Colonic mucosa (tissue), 4 donors: ENCODE results near the gene MAP2K5. TPM values are rescaled to one million over a fixed set of nuclear protein-coding genes. Genes with fewer than 3 reads are reported as not detected.

Experiments
- DNase-seq: peaks from one replicate; pipeline ENCODE4 v3.0.0-alpha.2; 2020
- H3K27ac ChIP-seq: fragments of 200-600 bp; one replicate; pipeline ENCODE4 v1.8.0; 2021
- H3K27me3 ChIP-seq: fragments of 200-600 bp; one replicate; pipeline ENCODE4 v1.8.0; 2021
- H3K36me3 ChIP-seq: fragments of 200-600 bp; one replicate; pipeline ENCODE4 v1.8.0; 2021
- H3K4me1 ChIP-seq: fragments of 200-600 bp; one replicate; pipeline ENCODE4 v1.8.0; 2021; ENCODE audit warnings: mild to moderate bottlenecking
- H3K4me3 ChIP-seq: fragments of 200-600 bp; one replicate; pipeline ENCODE4 v1.8.0; 2021
- H3K9ac ChIP-seq, 2 donors: one replicate each; pipeline ENCODE4 v1.7.0; 2013; ENCODE audit warnings: control low read depth in 2 of 2, low read depth in 2 of 2, low read length in 2 of 2
- H3K9me3 ChIP-seq: fragments of 200-600 bp; one replicate; pipeline ENCODE4 v1.8.0; 2021
- CTCF ChIP-seq: fragments of 200-600 bp; IDR thresholded peaks from one replicate; pipeline ENCODE4 v1.8.0; 2022; ENCODE audit warnings: antibody characterized with exemption, mild to moderate bottlenecking
- intact Hi-C: fragments of 100-400 bp; cut with DNase I; formaldehyde crosslinking; loops from one replicate; pipeline ENCODE4 v1.14.1; 2022
- total RNA-seq, 2 donors: library from RNA; stranded (reverse); fragmentation: NEBNext Ultra II Directional in 1 of 2; extraction: Animal tissue kit (Norgen Biotek cat#: 25700) in 1 of 2; gene quantifications; one replicate each; pipeline ENCODE4 v1.2.1, GENCODE V29; 2021
- donor health status: healthy.
- donor health status: DM: no; HTN: no; CAD: no.
- donor health status: DM: no; HTN: no; CAD: no.

MAP2K5 gene
- total RNA-seq, 2 donors from 2014 or later, result 19.1 to 20.2 TPM

- no peak for TF ChIP-seq CTCF
- Histone ChIP-seq H3K9ac (peak overlapping the region; percentile 47 to 94), H3K27me3 (peaks cover 18% of the 10 kb centered on the region), H3K4me1 (peaks cover 16% of the 10 kb centered on the region), H3K36me3 (no peaks in the 10 kb centered on the region), H3K27ac (peak overlapping the region; percentile 83), H3K4me3 (peak overlapping the region; percentile 62), H3K9me3 (no peaks in the 10 kb centered on the region)
- peak; percentile 47 for DNase-seq
- intact Hi-C loops, result loop anchor here (10.0 kb wide), 1 partner anchor 295 kb away; the partner anchor contains the start of gene MAP2K5
These were observed 297.0 kb downstream of the MAP2K5 start for GRCh38 chr15:67839499-67839928.

DNA sequence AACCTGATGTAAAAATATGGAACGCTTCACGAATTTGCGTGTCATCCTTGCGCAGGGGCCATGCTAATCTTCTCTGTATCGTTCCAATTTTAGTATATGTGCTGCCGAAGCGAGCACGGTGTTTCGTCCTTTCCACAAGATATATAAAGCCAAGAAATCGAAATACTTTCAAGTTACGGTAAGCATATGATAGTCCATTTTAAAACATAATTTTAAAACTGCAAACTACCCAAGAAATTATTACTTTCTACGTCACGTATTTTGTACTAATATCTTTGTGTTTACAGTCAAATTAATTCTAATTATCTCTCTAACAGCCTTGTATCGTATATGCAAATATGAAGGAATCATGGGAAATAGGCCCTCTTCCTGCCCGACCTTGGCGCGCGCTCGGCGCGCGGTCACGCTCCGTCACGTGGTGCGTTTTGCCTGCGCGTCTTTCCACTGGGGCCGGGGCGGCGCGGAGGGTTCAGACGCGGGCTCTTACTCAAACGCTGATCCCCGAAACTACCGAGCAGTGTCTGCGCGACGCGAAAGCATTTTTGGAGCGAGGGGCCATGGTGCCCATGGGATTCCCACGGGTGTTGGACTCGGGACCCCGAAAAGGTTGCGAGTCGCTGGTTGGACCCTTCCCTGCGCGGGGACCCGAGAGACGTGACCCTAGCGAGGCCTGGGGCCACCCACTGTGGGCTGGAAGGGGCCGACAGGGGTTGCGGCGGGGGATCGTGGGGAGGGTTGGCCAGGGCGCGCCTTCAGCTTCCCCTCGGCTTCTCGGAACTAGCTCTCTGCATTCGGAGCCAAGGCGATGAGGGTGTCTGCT lies 297.6 kb downstream of the MAP2K5 start, which contains the start of gene RNU6-1:
Gene RNU6-1 (minus strand): TSS at position 117 of the 820 bp plus-strand sequence.
- peak within 1 kb of the TSS; percentile 94 to 97 for H3K9ac ChIP-seq
- intact Hi-C loops, result loop anchor here (10.0 kb wide), 1 partner anchor 295 kb away; the partner anchor contains the start of gene MAP2K5

GRCh38 chr15:67840749-67841512 lies 298.4 kb downstream of the MAP2K5 start:
- Histone ChIP-seq H3K27me3 (peaks cover 4% of the 10 kb centered on the region), H3K36me3 (no peaks in the 10 kb centered on the region), H3K9me3 (no peaks in the 10 kb centered on the region), H3K4me1 (peaks cover 4% of the 10 kb centered on the region), H3K9ac (peak overlapping the region; percentile 94 to 97), H3K4me3 (peak overlapping the region; percentile 62), H3K27ac (peak overlapping the region; percentile 83)
- peak; percentile 40 for DNase-seq
- TF ChIP-seq CTCF, result no peak
- intact Hi-C loops, result no loop called here

More for the DNA sequence above, 297.6 kb downstream of the MAP2K5 start, which contains the start of gene RNU6-1:
- peaks cover 10% of the 10 kb centered on the region for H3K4me1 ChIP-seq
- TF ChIP-seq CTCF, result no peak
- H3K4me3 ChIP-seq, result peak within 1 kb of the TSS; percentile 62
- H3K27ac ChIP-seq, result peak within 1 kb of the TSS; percentile 83
- no peaks in the 10 kb centered on the region for H3K36me3 ChIP-seq
- peak; percentile 95 for DNase-seq
- no peaks in the 10 kb centered on the region for H3K9me3 ChIP-seq
- H3K27me3 ChIP-seq, result peaks cover 12% of the 10 kb centered on the region

GRCh38 chr15:67841513-67841762 lies 298.9 kb downstream of the MAP2K5 start:
- peak overlapping the region; percentile 62 for H3K4me3 ChIP-seq
- no peaks in the 10 kb centered on the region for H3K4me1 ChIP-seq
- no peak for TF ChIP-seq CTCF
- H3K36me3 ChIP-seq, result no peaks in the 10 kb centered on the region
- H3K9ac ChIP-seq, result peak overlapping the region in 1 of 2 donors; percentile 94
- H3K9me3 ChIP-seq, result no peaks in the 10 kb centered on the region
- DNase-seq, result no peak
- no peak overlapping the region for H3K27ac ChIP-seq
- H3K27me3 ChIP-seq, result no peaks in the 10 kb centered on the region
- intact Hi-C loops, result no loop called here

GRCh38 chr15:67843092-67843501 lies 300.6 kb downstream of the MAP2K5 start:
- intact Hi-C loops, result no loop called here
- no peaks in the 10 kb centered on the region for H3K4me1 ChIP-seq
- no peak overlapping the region for H3K4me3 ChIP-seq

More at GRCh38 chr15:67843092-67843501, 300.6 kb downstream of the MAP2K5 start:
- no peaks in the 10 kb centered on the region for H3K36me3 ChIP-seq
- H3K27me3 ChIP-seq, result no peaks in the 10 kb centered on the region
- no peak for TF ChIP-seq CTCF
- no peak overlapping the region for H3K9ac ChIP-seq
- no peak overlapping the region for H3K27ac ChIP-seq
- H3K9me3 ChIP-seq, result no peaks in the 10 kb centered on the region
- no peak for DNase-seq
